Stomach (tissue), 9 donors: ENCODE measurements around the gene TGFBI. TPM values are rescaled to one million over a fixed set of nuclear protein-coding genes. Genes with fewer than 3 reads are reported as not detected.

Source experiments
- DNase-seq, 2 donors: peaks; one replicate each; pipeline versions ENCODE4 v3.0.0 to v3.0.0-alpha.2; 2013 to 2019
- H3K27ac ChIP-seq, 5 donors: fragments of 200-600 bp in 4 of 5; sonication (generic) in 4 of 5; one replicate each; pipeline ENCODE4 v1.5.1; 2013 to 2019; ENCODE audit warnings: mild to moderate bottlenecking in 1 of 5, moderate library complexity in 1 of 5
- H3K27me3 ChIP-seq, 3 donors: fragments of 200-600 bp; sonication (generic); one replicate each; pipeline ENCODE4 v1.5.1; 2017 to 2019; ENCODE audit warnings: mixed run types in 1 of 3
- H3K36me3 ChIP-seq, 4 donors: fragments of 200-600 bp; sonication (generic); 1 replicate in 3 of 4; 2 replicates in 1 of 4; pipeline ENCODE4 v1.5.1; 2016 to 2019
- H3K4me1 ChIP-seq, 4 donors: fragments of 200-600 bp; sonication (generic); one replicate each; pipeline ENCODE4 v1.5.1; 2016 to 2019
- H3K4me3 ChIP-seq, 4 donors: fragments of 200-600 bp; sonication (generic) in 3 of 4; one replicate each; pipeline ENCODE4 v1.5.1; 2016 to 2019; ENCODE audit warnings: mild to moderate bottlenecking in 1 of 4
- H3K9me3 ChIP-seq, 4 donors: fragments of 200-600 bp; sonication (generic); one replicate each; pipeline ENCODE4 v1.5.1; 2016 to 2019
- CTCF ChIP-seq, 7 experiments: fragments of 450-650 bp in 4 of 7; fragments of 200-600 bp in 3 of 7; sonication (generic) in 3 of 7; IDR thresholded peaks; one replicate each; pipeline ENCODE4 v1.5.1; 2016 to 2019; ENCODE audit warnings: antibody characterized with exemption in 7 of 7, control low read depth in 2 of 7, mild to moderate bottlenecking in 1 of 7
- EP300 ChIP-seq: sonication (generic); formaldehyde crosslinking; IDR thresholded peaks from one replicate; pipeline ENCODE4 v1.6.1; 2017; ENCODE audit warnings: antibody characterized with exemption
- POLR2A ChIP-seq, 4 donors: fragments of 450-650 bp; IDR thresholded peaks; one replicate each; pipeline ENCODE4 v1.6.1; 2016; ENCODE audit warnings: antibody characterized with exemption in 4 of 4, control low read depth in 2 of 4, mild to moderate bottlenecking in 1 of 4, moderate library complexity in 1 of 4
- POLR2AphosphoS5 ChIP-seq, 3 donors: sonication (generic); formaldehyde crosslinking; IDR thresholded peaks; one replicate each; pipeline ENCODE4 v1.6.1; 2016; ENCODE audit warnings: antibody characterized with exemption in 3 of 3
- WGBS, 5 donors: extraction: QIAGEN DNeasy Blood & Tissue Kit in 3 of 5; methylation state at CpG; one replicate each; pipeline versions ENCODE4 v1.1.5 to v1.1.7; 2013 to 2018; 5-methylcytosine and 5-hydroxymethylcytosine counted together
- intact Hi-C: fragments of 100-400 bp; cut with DNase I; formaldehyde crosslinking; loops from one replicate; pipeline ENCODE4 v1.15.1; 2023; ENCODE audit warnings: low total_unique reads
- polyA plus RNA-seq, 3 donors: library from polyadenylated mRNA; stranded (reverse); fragments of 200-250 nt; gene quantifications; one replicate each; pipeline ENCODE4 v1.2.3, GENCODE V29; 2013
- total RNA-seq, 5 donors: library from RNA; depleted of rRNA; stranded (reverse); fragments of >200 nt; gene quantifications; one replicate each; pipeline versions ENCODE4 v1.1.0 to v1.2.3, GENCODE V29; 2014 to 2016
- donor health status: healthy with polysubstance abuse.
- donor health status: Bipolar disorder and iron deficiency.
- donor health status: healthy.

The TGFBI gene
- total and polyA plus RNA-seq, 8 donors, result 24.5 to 180 (median 62.2) TPM

GRCh38 chr5:136000147-136000546 is 28.6 kb upstream of the TGFBI start:
- DNase-seq, result no peak
- 83 to 95% (median 87%) methylated on average over 2 of the region's 2 CpGs for WGBS, 5 donors
- TF ChIP-seq POLR2A (IDR thresholded peaks at IDR 0.05), result no peak
- TF ChIP-seq EP300, result no peak
- no peak for TF ChIP-seq POLR2AphosphoS5 (IDR thresholded peaks at IDR 0.05)
- no peak for TF ChIP-seq CTCF (IDR thresholded peaks at IDR 0.05)
- intact Hi-C loops, result no loop called here
- Histone ChIP-seq H3K36me3 (no peaks in the 10 kb centered on the region), H3K4me1 (peaks cover 0 to 13% (median 2%) of the 10 kb centered on the region in 4 donors), H3K27me3 (no peaks in the 10 kb centered on the region), H3K4me3 (no peak overlapping the region), H3K9me3 (no peaks in the 10 kb centered on the region), H3K27ac (no peak overlapping the region)

DNA sequence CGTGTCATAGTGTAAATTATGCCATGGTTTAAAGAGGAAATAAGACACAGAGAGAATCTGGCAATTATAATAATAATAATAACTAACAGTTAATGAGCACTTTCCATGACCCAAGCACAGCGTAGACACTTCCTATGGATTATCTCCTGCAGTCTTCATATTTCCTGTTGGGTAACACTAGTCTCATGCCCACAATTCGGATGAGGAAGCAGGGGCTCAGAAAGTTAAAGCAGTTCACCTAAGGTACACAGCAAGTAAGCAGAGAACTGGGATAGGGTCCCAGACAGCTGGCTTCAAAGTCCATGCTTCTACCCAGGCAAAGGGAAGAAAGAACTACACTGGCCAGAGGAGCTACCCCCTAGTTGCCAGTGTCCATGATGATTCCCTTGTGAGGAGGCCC is 27.9 kb upstream of the TGFBI start:
- Histone ChIP-seq H3K27me3 (no peaks in the 10 kb centered on the region), H3K9me3 (no peaks in the 10 kb centered on the region), H3K36me3 (no peaks in the 10 kb centered on the region), H3K4me1 (peaks cover 0 to 20% (median 2%) of the 10 kb centered on the region in 4 donors), H3K27ac (no peak overlapping the region), H3K4me3 (no peak overlapping the region)
- WGBS, 5 donors, result 78 to 88% (median 84%) methylated on average over 3 of the region's 3 CpGs
- no peak for TF ChIP-seq CTCF (IDR thresholded peaks at IDR 0.05)
- TF ChIP-seq POLR2A (IDR thresholded peaks at IDR 0.05), result no peak
- intact Hi-C loops, result no loop called here
- no peak for DNase-seq

- intact Hi-C loops, result no loop called here
- no peaks in the 10 kb centered on the region for H3K27me3 ChIP-seq
- no peaks in the 10 kb centered on the region for H3K9me3 ChIP-seq
- peaks cover 0 to 24% (median 2%) of the 10 kb centered on the region in 4 donors for H3K4me1 ChIP-seq
- no peak for TF ChIP-seq EP300
- no peak for TF ChIP-seq POLR2AphosphoS5 (IDR thresholded peaks at IDR 0.05)
- TF ChIP-seq POLR2A (IDR thresholded peaks at IDR 0.05), result no peak
- no peak for TF ChIP-seq CTCF (IDR thresholded peaks at IDR 0.05)
- DNase-seq, result peak in 1 of 2 donors; percentile 63
- no peak overlapping the region for H3K27ac ChIP-seq
- H3K4me3 ChIP-seq, result no peak overlapping the region
- no peaks in the 10 kb centered on the region for H3K36me3 ChIP-seq
- 38 to 55% (median 50%) methylated on average over 5 of the region's 5 CpGs for WGBS, 5 donors
These were observed 27.3 kb upstream of the TGFBI start for GRCh38 chr5:136001466-136001981.

- no peaks in the 10 kb centered on the region for H3K36me3 ChIP-seq
- no peak overlapping the region for H3K4me3 ChIP-seq
- intact Hi-C loops, result no loop called here
- no peaks in the 10 kb centered on the region for H3K27me3 ChIP-seq
- H3K4me1 ChIP-seq, result peaks cover 0 to 27% (median 5%) of the 10 kb centered on the region in 4 donors
- no peak for DNase-seq
- 82 to 97% (median 90%) methylated on average over 3 of the region's 3 CpGs for WGBS, 5 donors
- H3K9me3 ChIP-seq, result no peaks in the 10 kb centered on the region
- H3K27ac ChIP-seq, result no peak overlapping the region
- TF ChIP-seq POLR2A (IDR thresholded peaks at IDR 0.05) (no peak), CTCF (IDR thresholded peaks at IDR 0.05) (no peak), EP300 (no peak), POLR2AphosphoS5 (IDR thresholded peaks at IDR 0.05) (peak in 1 of 3 donors; percentile 36)
These were observed 24.4 kb upstream of the TGFBI start for GRCh38 chr5:136004436-136004835.
